ENCODE results near the gene WAPL. TPM values are rescaled to one million over a fixed set of nuclear protein-coding genes. Genes with fewer than 3 reads are reported as not detected.

The WAPL gene
- total and polyA plus RNA-seq, 2 donors (not counting 1 experiment from before 2014, with no cell fraction given): 8.3 to 42.8 TPM

DNA sequence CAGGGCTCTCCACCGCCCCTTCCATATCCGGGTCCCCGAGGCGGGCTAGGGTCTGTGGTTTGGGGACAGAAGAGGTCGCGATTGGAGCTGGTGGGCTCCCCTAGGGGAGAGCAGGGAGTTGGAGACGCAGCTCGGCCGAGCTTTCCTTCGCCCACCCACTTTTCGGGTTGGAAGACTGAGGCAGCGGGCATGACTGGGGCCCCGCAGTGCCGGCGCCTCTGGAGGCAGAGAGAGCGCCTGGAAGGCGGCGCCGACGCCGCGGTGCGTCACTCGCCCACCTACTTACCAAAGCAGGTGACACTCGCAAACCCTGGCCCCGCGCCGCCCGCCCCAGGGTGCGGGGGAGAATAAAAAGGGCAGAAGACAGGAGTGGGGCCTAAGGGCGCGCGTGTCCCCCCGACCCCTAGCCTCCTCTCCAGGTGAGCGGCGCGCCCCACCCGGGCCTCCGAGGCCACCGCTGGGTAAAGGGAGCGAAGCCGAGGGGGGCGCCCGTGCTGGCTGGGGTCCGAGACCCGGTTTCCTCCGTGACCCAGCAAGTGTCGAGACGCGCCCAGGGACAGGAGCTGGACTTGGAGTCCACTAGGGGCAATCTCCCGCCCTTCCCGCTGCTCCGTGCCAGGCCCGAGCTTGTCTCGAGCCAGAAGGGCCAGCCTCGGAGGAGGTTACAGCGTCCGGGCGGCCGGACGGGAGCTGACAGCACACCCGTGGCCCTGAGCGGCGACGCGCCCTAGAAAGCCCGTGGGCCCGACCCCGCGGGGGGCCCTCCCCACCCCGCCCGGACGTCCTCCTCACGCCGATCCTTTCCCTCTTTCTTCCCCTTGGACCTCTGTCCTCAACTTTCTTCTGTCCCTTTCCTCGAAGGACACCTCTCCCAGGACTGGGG, 120.6 kb downstream of the WAPL start:
- WGBS (ENCODE audit: insufficient coverage): 1% methylated on average over 73 of the region's 76 CpGs
- POLR2A ChIA-PET: interaction anchor here (0.6 to 2.6 kb wide), 4 partner anchors 11 to 538 kb away, joined by 3 to 14 read pairs (median 8); no protein-coding TSS in a partner anchor
- peaks cover 15% of the 10 kb centered on the region for H3K4me1 Mint-ChIP-seq

More for the DNA sequence above, 120.6 kb downstream of the WAPL start:
- H3K4me1 ChIP-seq (ENCODE audit: control insufficient read depth in 2 of 2, insufficient read depth in 2 of 2, low read length in 2 of 2): peaks cover 13 to 20% of the 10 kb centered on the region in 2 donors
- no peaks in the 10 kb centered on the region for H3K9me3 ChIP-seq (ENCODE audit: control extremely low read depth in 1 of 3, control insufficient read depth in 2 of 3, insufficient read depth in 1 of 3, low read length in 2 of 3)
- no peaks in the 10 kb centered on the region for H4K20me1 ChIP-seq (ENCODE audit: control insufficient read depth, insufficient read depth, low read length, poor library complexity, severe bottlenecking)
- Mint-ChIP-seq H3K27me3 (peaks cover 15% of the 10 kb centered on the region), H3K27ac (peak overlapping the region; percentile 61), H3K9me3 (ENCODE audit: insufficient read depth) (no peaks in the 10 kb centered on the region), H3K4me3 (peak overlapping the region; percentile 93)
- DNase-seq (peak; percentile 74), ATAC-seq (ENCODE audit: low read depth) (peak; percentile 32)
- no peak for TF ChIP-seq CTCF (IDR thresholded peaks at IDR 0.05)
- peak; percentile 46 for TF ChIP-seq EZH2 (IDR thresholded peaks at IDR 0.05; ENCODE audit: borderline replicate concordance, insufficient read depth, low read depth, low read length, poor library complexity, severe bottlenecking)
- peak overlapping the region; percentile 81 for H3K9ac ChIP-seq (ENCODE audit: low read length)
- H3K79me2 ChIP-seq (ENCODE audit: control insufficient read depth, insufficient read depth, low read length): no peaks in the 10 kb centered on the region
- peak overlapping the region; percentile 100 for H3K4me2 ChIP-seq (replicated peaks; ENCODE audit: low read depth, low read length, poor library complexity, severe bottlenecking)
- intact Hi-C loops (cut with micrococcal nuclease): loop anchor here (1.0 to 5.0 kb wide), 6 partner anchors 12 to 496 kb away; partner anchors contain the start of genes BMPR1A and WAPL
- H3K36me3 ChIP-seq (replicated peaks in 1 of 2; ENCODE audit: control extremely low read depth in 1 of 2, control insufficient read depth in 1 of 2, extremely low read depth in 1 of 2, insufficient read depth in 2 of 2, low read length in 1 of 2): no peaks in the 10 kb centered on the region
- H2AFZ ChIP-seq (ENCODE audit: insufficient read depth, low read depth, low read length, poor library complexity, severe bottlenecking): peak overlapping the region; percentile 88
- peak overlapping the region; percentile 15 to 61 for H3K27ac ChIP-seq (ENCODE audit: low read length in 2 of 2)
- H3K4me3 ChIP-seq (ENCODE audit: control extremely low read depth in 1 of 5, extremely low read depth in 1 of 5, insufficient read depth in 1 of 5, low read depth in 2 of 5, low read length in 4 of 5): peak overlapping the region; percentile 16 to 77 (median 61)
- CTCF ChIA-PET: interaction anchor here (0.7 to 6.5 kb wide), 22 partner anchors 8 to 499 kb away, joined by 3 to 156 read pairs (median 4); partner anchors contain the start of gene WAPL
- peaks cover 0 to 7% (median 4%) of the 10 kb centered on the region in 4 experiments for H3K27me3 ChIP-seq (replicated peaks in 1 of 4; ENCODE audit: control extremely low read depth in 1 of 4, control insufficient read depth in 3 of 4, insufficient read depth in 4 of 4, low read length in 3 of 4)
